Tibial artery (tissue), 4 donors: ENCODE results near the gene KIF1A.

Experiments used
- DNase-seq, 2 donors: peaks; one replicate each; pipeline ENCODE4 v3.0.0-alpha.2; 2019
- H3K27ac ChIP-seq, 2 donors: fragments of 200-600 bp; sonication (generic) in 1 of 2; 1 replicate in 1 of 2; 2 replicates in 1 of 2; pipeline ENCODE4 v1.5.1; 2018 to 2019; ENCODE audit warnings: mild to moderate bottlenecking in 1 of 2
- H3K27me3 ChIP-seq, 2 donors: fragments of 200-600 bp; sonication (generic) in 1 of 2; one replicate each; pipeline versions ENCODE4 v1.5.1 to v1.6.0; 2016 to 2019
- H3K36me3 ChIP-seq, 3 donors: fragments of 200-600 bp; sonication (generic) in 2 of 3; one replicate each; pipeline ENCODE4 v1.5.1; 2016 to 2019; ENCODE audit warnings: mild to moderate bottlenecking in 2 of 3
- H3K4me1 ChIP-seq, 4 donors: fragments of 200-600 bp; sonication (generic) in 2 of 4; 1 replicate in 3 of 4; 2 replicates in 1 of 4; pipeline ENCODE4 v1.5.1; 2016 to 2019
- H3K4me3 ChIP-seq, 2 donors: fragments of 200-600 bp; sonication (generic) in 1 of 2; 1 replicate in 1 of 2; 2 replicates in 1 of 2; pipeline ENCODE4 v1.5.1; 2018 to 2019; ENCODE audit warnings: mild to moderate bottlenecking in 2 of 2
- H3K9me3 ChIP-seq, 3 donors: fragments of 200-600 bp; sonication (generic) in 1 of 3; one replicate each; pipeline ENCODE4 v1.5.1; 2016 to 2019
- CTCF ChIP-seq, 2 experiments: fragments of 200-600 bp in 1 of 2; fragments of 450-650 bp in 1 of 2; IDR thresholded peaks; one replicate each; pipeline ENCODE4 v1.5.1; 2017 to 2019; ENCODE audit warnings: antibody characterized with exemption in 2 of 2, mild to moderate bottlenecking in 1 of 2, moderate library complexity in 1 of 2
- intact Hi-C: fragments of 100-400 bp; cut with DNase I; formaldehyde crosslinking; loops from one replicate; pipeline ENCODE4 v1.15.0; 2023; ENCODE audit warnings: low total_unique reads

KIF1A gene

GRCh38 chr2:240855670-240856069, 35.7 kb upstream of the KIF1A start:
- Histone ChIP-seq H3K9me3 (no peaks in the 10 kb centered on the region), H3K36me3 (no peaks in the 10 kb centered on the region), H3K4me1 (no peaks in the 10 kb centered on the region), H3K27ac (no peak overlapping the region), H3K4me3 (no peak overlapping the region), H3K27me3 (peaks cover 0 to 34% of the 10 kb centered on the region in 2 donors)
- DNase-seq: no peak
- intact Hi-C loops: no loop called here
- no peak for TF ChIP-seq CTCF (IDR thresholded peaks at IDR 0.05)

GRCh38 chr2:240852671-240853314, 32.8 kb upstream of the KIF1A start:
- Histone ChIP-seq H3K36me3 (no peaks in the 10 kb centered on the region), H3K27me3 (peaks cover 0 to 44% of the 10 kb centered on the region in 2 donors), H3K27ac (no peak overlapping the region), H3K4me3 (no peak overlapping the region), H3K4me1 (no peaks in the 10 kb centered on the region), H3K9me3 (no peaks in the 10 kb centered on the region)
- TF ChIP-seq CTCF (IDR thresholded peaks at IDR 0.05): no peak
- no peak for DNase-seq
- intact Hi-C loops: loop anchor here (5.0 kb wide), 1 partner anchor 1025 kb away; no protein-coding TSS in a partner anchor

GRCh38 chr2:240851078-240851991, 31.3 kb upstream of the KIF1A start:
- H3K4me3 ChIP-seq: no peak overlapping the region
- TF ChIP-seq CTCF (IDR thresholded peaks at IDR 0.05): peak; percentile 90 to 95
- DNase-seq: peak; percentile 84 to 86
- H3K9me3 ChIP-seq: no peaks in the 10 kb centered on the region
- peaks cover 0 to 32% of the 10 kb centered on the region in 2 donors for H3K27me3 ChIP-seq
- intact Hi-C loops: loop anchor here (5.0 kb wide), 1 partner anchor 1026 kb away; no protein-coding TSS in a partner anchor
- H3K4me1 ChIP-seq: no peaks in the 10 kb centered on the region
- no peaks in the 10 kb centered on the region for H3K36me3 ChIP-seq
- no peak overlapping the region for H3K27ac ChIP-seq

GRCh38 chr2:240850756-240851077, 30.7 kb upstream of the KIF1A start:
- Histone ChIP-seq H3K27ac (no peak overlapping the region), H3K4me1 (no peaks in the 10 kb centered on the region), H3K4me3 (no peak overlapping the region), H3K27me3 (peaks cover 0 to 28% of the 10 kb centered on the region in 2 donors), H3K9me3 (no peaks in the 10 kb centered on the region), H3K36me3 (no peaks in the 10 kb centered on the region)
- TF ChIP-seq CTCF (IDR thresholded peaks at IDR 0.05): no peak
- intact Hi-C loops: loop anchor here (5.0 kb wide), 1 partner anchor 1027 kb away; no protein-coding TSS in a partner anchor
- DNase-seq: no peak

GRCh38 chr2:240850026-240850425, 30.0 kb upstream of the KIF1A start:
- H3K36me3 ChIP-seq: no peaks in the 10 kb centered on the region
- no peak overlapping the region for H3K27ac ChIP-seq
- no peak overlapping the region for H3K4me3 ChIP-seq
- no peaks in the 10 kb centered on the region for H3K4me1 ChIP-seq
- no peaks in the 10 kb centered on the region for H3K9me3 ChIP-seq
- no peak for DNase-seq
- peaks cover 0 to 28% of the 10 kb centered on the region in 2 donors for H3K27me3 ChIP-seq
- no peak for TF ChIP-seq CTCF (IDR thresholded peaks at IDR 0.05)
- intact Hi-C loops: loop anchor here (5.0 kb wide), 1 partner anchor 1027 kb away; no protein-coding TSS in a partner anchor
